Dedifferentiated amniotic fluid mesenchymal stem cell (primary cell): ENCODE measurements around the gene DZANK1.
"Not testable (repeated sequence)": the region's sequence is repeated elsewhere in the genome, so short reads cannot be mapped to it uniquely, and the experiment has no call there.

Experiments used
- DNase-seq: peaks from one replicate; pipeline ENCODE4 v3.0.0-alpha.2; 2016; ENCODE audit errors: extremely low spot score

Gene DZANK1

GRCh38 chr20:18436847-18437246 is 30.0 kb downstream of the DZANK1 start:
- DNase-seq: no peak

GRCh38 chr20:18431206-18431605 is 35.6 kb downstream of the DZANK1 start:
- no peak for DNase-seq

GRCh38 chr20:18430172-18430826 is 36.5 kb downstream of the DZANK1 start:
- no peak for DNase-seq

DNA sequence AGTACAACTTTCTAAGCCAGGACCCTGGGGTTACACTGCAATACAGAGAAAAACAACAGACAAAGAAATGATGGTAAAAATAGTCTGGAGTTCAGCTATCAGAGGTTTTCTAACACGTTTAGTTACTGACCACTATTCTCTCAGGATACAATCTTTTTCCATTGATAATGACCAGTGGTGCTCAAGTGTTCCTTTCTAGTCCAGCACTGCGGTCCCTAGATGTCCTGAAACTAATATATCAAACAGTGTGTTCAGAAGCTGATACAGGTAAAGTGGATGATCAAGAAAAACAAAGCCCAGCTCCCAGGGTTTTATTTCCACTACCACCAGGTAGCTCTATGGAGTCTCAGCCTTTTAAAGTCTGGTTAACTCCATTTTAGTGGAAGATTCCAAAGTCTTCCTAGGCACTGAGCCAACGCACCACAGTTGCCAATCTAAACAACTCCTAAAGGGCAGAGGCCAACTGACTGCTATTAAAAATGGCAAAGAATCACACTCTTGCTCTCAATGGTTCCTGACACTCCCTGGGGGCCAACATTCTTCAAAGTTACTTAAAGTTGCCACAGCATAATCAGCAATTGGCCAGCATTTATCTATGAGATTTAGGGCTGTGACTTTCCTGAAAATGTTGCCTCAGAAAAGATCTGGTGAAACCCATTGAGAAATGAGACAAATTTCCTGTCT is 38.2 kb downstream of the DZANK1 start:
- no peak for DNase-seq

DNA sequence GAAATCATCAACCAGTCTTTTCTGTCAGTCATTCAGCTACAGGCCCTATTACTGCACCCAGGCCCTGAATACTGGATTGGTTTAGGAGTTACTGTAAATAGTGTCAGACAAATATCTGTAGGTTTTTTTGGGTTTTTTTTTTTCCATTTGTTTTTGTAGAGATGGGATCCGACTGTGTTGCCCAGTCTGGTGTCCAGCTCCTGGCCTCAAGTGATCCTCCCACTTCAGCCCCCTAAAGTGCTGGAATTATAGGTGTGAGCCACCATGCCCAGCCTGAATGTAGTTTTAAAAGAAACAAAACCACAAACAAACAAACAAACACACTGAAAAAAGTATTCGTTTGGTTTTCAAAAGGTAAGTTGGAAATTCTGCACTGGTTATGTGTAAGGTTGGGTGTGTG is 39.6 kb downstream of the DZANK1 start:
- DNase-seq: no peak

- DNase-seq: no peak
These were observed 45.2 kb downstream of the DZANK1 start for GRCh38 chr20:18421608-18422007.

GRCh38 chr20:18416486-18416885 is 50.3 kb downstream of the DZANK1 start:
- DNase-seq: no peak

DNA sequence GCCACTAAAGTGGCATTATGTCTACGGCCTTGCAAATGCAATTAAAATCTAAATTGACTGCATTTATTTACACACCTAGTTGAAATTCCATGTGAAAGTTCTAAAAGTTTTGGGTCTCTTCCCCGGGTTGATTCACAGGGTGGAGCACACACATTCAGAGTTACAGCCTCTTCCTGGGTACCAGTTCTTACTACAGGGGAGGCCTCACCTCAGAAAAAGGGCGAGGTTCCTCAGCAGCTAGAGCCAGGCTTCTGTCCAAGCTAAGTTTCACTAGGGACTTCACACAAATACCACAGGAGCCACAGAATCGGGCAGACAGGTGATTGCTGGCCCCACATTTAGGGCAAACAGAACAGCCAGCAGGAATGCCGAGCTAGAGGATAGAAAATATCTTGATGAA is 52.7 kb downstream of the DZANK1 start:
- DNase-seq: no peak

DNA sequence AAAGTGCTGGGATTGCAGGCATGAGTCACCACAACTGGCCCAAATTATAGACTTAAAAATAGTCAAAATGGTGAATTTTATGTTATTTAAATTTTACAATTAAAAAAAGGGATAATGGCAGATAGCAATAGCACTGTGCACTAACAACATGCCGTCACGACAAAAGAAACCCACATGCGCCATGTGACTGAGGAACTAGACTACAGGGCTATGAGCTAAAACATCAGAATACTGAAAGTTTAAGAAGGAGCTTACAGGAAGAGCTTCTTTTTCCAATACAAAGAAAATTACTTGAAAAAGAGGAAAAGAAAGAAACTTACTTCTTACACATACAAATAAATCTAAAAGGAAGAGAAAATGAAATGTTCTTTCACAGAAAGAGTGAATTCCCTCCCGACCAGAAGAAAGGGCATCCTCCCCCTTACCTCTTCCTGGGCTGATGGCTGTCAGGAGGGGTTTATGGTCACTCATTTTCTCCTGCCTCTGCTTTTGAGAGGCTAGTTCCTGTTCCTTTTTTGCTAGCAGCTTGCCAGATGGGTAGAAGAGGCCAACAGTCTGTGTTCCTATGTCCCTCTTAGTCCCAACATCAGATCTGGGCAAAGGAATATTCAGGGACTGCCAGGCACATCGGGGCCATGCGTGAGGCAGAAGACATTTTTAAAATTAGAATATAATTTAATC is 54.5 kb downstream of the DZANK1 start:
- DNase-seq: no peak

DNA sequence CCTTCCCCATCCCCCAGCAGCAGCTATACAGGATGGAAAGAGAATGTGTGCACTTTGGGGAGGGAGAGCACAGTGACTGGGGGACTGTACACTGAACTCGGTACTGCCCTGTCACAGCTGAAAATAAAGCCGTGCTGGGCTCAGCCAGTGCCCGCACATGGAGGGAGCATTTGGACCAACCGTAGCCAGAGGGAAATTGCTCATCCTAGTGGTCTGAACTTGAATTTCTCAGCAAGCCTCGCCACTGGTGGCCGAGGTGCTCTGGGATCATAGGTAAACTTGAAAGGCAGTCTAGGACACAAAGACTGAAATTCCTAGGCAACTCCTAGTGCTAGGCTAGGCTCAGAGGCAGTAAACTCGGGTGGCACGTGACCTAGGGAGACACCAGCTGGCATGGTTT is 61.0 kb downstream of the DZANK1 start:
- no peak for DNase-seq

- no peak for DNase-seq
These were observed 62.7 kb downstream of the DZANK1 start for GRCh38 chr20:18404172-18404571.

- DNase-seq: no peak
These were observed 63.6 kb downstream of the DZANK1 start for GRCh38 chr20:18403269-18403668.

GRCh38 chr20:18401305-18401704 is 65.5 kb downstream of the DZANK1 start:
- no peak for DNase-seq

DNA sequence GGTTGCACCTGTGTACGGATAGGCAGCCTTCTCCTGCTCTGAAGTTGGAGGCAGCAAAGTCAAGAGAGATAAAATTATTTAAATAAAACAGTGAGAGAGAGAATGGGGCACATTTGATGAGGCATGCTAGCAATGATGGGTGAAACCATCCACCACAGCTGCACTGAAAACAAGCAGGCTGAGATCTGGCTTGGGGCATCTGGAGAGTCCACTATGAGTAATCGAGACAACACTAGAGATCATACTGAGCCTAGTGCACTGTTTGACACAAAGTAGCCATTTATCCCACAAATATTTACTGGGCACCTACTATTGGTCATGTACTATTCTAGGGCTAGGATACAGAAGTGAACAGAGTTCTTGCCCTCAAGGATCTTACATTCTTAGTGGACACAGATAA is 66.4 kb downstream of the DZANK1 start:
- no peak for DNase-seq

- not testable (repeated sequence) for DNase-seq
These were observed 68.1 kb downstream of the DZANK1 start for GRCh38 chr20:18398713-18399112.

- no peak for DNase-seq
These were observed 69.8 kb downstream of the DZANK1 start for GRCh38 chr20:18397030-18397429.

DNA sequence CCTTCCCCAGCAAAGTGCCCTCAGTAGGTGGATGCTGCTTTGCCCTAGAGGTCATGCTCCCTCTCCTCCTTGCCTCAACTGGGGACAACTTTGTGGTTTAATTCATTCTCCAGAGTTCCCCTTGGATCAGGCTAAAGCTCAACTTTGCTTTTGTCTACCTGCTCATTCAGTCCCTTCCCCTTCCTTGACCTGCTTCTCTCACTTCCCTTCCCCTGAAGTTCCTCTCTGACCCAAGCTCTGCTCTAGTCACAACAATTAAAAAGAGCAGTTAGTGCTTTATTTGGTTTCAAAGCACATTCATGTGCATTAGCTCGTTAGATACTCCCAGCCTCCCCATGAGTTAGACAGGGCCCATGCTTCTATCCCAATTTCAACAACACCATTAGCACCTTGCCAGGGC is 71.3 kb downstream of the DZANK1 start:
- DNase-seq: no peak

DNA sequence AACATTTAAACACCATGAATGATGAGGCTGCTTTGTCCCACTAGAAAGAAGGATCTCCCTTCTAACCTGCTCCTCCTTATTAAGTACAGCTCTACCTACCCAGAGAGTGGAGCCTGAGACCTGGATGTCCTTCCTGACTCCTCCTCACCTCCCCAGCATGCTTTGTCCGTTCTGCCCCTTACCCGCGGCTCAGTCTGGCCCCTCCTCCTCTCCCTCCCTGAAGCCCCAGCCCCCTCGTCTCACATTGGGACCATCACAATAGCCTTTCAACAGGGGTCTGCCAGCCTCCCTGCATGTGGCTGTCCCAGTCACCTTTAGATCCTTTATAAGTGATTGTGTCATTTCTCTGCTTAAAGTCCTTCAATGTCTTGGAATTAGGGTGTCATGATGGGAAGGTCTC is 72.5 kb downstream of the DZANK1 start:
- DNase-seq: no peak

- DNase-seq: no peak
These were observed 75.1 kb downstream of the DZANK1 start for GRCh38 chr20:18391686-18392085.

DNA sequence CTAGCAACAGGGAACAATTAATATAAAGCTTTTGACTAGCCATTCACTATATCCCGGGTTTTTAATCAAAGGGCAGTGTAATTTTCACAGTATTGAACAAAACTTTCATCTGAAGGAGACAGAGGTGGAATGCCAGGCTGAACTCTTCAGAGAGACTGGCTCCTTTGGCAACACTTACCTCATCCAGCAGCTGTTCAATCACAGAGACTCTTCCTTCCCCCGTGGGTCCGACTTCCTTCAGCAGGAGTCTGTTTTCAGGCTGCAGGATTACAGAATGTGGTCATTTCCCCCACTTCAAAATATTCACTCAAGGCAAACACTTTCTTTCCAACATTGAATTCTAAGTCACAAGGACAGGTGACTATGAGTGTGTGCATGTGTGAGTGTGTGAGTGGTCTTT is 76.6 kb downstream of the DZANK1 start:
- DNase-seq: no peak

- no peak for DNase-seq
These were observed 78.0 kb downstream of the DZANK1 start for GRCh38 chr20:18388860-18389259.

DNA sequence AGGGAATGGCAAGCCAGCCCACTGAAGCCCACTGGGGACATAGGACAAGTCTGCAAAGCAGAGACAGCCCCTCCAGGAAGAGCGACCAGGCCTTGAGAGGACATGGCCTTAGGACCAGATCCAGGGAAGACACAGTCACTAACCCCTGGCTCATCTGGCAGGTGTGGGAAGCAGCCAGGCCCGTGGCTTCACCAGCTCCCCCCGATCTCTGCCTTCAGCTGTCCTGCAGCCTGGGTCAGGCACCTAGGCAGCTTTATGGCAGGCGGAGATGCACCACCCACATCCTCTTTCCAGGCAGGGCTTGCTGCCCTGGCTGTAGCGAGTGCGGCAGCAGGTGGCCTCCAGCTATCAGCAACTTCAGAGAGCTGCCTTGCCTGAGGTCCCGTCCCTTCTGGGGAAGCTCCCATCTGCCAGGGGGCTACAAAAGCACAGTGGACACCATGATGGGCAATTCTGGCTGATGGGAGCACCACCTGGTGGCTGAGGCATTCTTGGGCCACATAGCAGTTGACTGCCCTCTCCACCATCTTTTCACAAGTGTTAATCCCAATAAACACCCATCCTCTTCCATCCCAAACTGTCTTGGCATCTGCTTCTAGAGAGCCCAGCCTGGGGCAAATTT is 85.8 kb downstream of the DZANK1 start:
- DNase-seq: no peak
